Central memory CD4-positive, alpha-beta T cell (primary cell): ENCODE results near the gene ZNF776.
"Not testable (repeated sequence)": the region's sequence is repeated elsewhere in the genome, so short reads cannot be mapped to it uniquely, and the experiment has no call there.

Source experiments
- DNase-seq: peaks from one replicate; pipeline ENCODE4 v3.0.0; 2022
- total RNA-seq, 3 experiments: gene quantifications; one replicate each; lab custom pipeline; 2026; lab: John Stamatoyannopoulos, UW

The ZNF776 gene
- 20.6 to 64.2 (median 24.6) reads per million in 3 experiments for total RNA-seq

DNA sequence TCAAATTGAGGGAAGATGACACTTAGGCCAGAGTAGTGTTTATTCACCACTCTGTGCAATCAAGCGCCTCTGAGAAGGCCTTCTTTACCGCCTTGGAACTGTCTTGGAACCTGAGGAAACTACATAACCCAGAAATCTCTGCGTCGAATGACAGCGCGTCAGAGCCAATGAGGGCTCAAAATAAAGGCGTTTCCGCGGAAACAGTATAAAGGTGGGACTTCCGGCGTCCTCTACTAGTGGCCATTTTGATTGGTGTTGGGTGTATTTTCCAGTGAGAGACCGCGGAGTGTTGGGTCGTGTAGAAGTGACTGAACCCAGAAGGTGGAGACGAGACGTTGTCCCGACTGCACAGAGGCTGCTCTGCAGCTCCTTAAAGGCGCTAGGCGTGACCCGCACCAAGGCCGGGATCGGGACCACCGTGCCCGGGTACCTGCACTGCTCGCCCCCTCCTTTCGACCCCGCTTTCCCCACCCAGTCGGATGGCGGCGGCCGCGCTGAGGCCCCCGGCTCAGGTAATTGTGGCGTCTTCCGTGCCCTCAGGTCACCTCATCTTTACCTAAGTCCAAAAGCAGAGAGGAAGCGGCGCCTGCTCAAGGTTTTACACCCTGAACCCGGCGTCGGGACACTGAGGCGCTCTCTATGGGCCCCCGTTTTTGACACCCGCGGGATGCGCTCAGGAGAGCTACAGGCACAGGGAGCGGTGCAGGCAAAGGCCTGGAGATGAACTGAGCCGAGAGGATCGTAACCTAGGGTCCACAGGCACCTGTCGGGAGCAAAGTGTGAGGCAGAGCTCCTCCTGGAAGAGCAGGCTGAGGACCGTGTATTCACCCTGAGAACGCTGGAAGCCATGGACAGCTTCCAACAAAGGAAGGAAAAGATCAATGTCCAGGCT, at the start of gene ZNF776:
Gene ZNF776, plus strand, starts transcription at position 236 of the 892 bp plus-strand sequence. Its CDS starts 244 bp downstream, at position 480.
- peak; percentile 82 for DNase-seq

DNA sequence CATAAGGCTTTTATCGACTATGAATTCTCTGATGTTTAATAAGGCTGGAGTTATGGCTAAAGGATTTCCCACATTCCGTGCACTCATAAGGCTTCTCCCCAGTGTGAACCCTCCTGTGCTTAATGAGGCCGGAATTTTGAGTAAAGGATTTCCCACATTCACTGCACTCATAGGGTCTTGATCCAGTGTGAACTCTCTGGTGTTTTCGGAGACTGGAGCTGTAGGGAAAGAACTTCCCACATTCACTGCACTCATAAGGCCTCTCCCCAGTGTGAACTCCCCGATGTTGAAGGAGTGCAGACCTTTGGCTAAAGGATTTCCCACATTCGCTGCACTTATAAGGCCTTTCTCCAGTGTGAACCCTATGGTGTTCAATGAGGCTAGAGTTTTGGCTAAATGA, 45.0 kb upstream of the ZNF776 start:
- no peak for DNase-seq

DNA sequence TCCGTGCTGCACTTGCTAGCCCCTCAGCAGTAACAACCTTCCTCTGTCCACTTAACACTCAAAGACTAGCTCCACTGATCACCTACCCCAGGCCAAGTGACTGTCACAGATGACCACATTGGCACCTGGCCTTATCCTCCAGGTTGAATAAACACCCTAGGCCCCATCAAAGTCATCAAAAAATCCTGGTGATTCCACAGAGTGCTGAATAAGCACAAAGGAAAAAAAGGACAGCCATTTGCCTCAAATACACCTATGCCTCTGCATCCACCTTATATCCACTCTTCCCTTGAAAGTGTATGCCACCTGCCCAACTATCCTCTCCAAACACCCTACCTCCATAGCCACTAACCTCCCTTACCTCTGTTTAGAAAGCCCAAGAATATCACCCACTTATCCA, 40.3 kb upstream of the ZNF776 start:
- DNase-seq: no peak

DNA sequence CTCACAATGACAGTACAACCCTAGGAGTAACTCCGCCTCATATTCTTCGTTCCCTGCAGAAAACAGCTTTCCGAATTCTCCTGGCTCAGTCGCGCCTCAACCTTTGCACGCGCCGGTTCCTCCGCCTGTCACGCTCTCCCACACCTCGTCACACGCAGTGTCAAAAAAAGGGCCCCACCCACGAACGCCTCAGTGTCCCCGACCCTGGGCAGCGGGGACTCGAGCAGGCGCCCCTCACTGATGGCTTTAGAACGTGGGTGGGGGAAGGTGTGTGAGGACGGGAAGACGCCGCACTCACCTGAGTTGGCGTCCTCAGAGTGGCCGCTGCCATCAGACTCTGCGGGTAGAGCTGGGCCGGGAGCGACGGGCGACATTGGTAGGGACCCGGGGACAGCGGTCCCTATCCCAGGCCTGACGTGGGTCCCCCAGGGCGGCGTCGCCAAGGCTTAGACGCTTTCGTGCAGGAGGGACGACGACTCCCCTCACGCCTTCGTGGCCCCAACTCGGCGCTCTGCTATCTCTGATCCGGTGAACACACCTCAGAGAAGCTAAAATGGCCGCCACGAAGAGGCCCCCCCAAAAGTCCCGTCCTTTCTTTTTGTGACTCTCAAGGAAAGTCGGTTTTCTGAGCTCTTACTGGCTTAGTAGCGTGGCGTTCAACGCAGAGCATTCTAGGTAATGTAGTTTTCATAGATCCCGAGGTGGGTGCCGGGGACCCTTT, 37.8 kb upstream of the ZNF776 start, which contains the start of gene ZNF154:
Gene ZNF154, minus strand, starts transcription at position 564 of the 721 bp plus-strand sequence. Its CDS starts 233 bp downstream, at position 331.
- peak; percentile 33 for DNase-seq

DNA sequence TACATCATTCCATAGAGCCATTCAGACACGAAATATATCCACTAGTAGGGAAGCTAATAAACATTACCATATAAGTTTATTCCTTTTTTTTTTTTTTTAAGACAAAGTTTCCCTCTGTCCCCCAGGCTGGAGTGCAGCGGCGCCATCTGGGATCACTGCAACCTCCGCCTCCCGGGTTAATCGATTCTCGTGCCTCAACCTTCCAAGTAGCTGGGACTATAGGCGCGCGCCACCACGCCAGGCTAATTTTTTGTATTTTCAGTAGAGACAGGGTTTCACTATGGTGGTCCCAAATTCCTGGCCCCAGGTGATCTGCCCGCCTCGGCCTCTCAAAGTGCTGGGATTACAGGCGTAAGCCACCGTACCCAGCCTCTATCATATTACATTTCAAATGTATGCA, 37.0 kb upstream of the ZNF776 start:
- DNase-seq: no peak

DNA sequence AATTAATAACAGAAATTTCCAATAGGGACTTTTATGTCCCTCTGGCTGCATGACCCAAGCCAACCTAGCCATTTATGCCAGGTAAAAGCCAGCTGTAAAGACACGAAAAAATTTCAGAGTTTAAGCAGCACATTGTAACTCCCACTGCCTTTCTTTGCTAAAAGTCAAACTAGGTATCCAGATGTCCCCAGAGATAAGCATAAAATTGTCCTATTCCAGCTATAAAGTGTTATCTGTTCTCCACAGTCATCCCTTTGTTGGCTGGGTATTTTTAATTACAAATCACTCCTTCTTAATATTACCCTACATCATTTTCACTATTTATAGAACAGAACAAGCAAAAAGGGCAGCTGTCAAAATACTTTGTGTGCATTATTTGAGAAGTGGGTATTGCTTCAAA, 34.4 kb upstream of the ZNF776 start:
- no peak for DNase-seq

DNA sequence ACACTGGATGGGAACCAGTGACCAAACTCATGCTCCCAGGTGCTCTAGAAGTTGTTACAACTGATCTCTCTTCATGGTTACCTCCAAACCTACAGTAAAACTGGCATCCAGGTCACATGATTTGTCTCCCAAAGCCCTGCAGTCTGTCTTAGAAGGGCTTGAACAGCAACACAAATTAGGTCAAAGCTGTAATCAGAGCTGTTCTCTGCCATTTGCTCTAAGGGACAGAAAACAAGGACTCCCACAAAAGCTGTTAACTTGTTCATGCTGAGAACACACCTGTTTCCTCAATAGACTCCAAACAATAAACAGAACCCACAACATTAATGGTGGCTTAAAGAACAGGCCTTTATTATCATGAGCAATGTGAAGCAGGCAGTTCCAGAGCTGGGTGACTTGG, 27.2 kb upstream of the ZNF776 start:
- no peak for DNase-seq

DNA sequence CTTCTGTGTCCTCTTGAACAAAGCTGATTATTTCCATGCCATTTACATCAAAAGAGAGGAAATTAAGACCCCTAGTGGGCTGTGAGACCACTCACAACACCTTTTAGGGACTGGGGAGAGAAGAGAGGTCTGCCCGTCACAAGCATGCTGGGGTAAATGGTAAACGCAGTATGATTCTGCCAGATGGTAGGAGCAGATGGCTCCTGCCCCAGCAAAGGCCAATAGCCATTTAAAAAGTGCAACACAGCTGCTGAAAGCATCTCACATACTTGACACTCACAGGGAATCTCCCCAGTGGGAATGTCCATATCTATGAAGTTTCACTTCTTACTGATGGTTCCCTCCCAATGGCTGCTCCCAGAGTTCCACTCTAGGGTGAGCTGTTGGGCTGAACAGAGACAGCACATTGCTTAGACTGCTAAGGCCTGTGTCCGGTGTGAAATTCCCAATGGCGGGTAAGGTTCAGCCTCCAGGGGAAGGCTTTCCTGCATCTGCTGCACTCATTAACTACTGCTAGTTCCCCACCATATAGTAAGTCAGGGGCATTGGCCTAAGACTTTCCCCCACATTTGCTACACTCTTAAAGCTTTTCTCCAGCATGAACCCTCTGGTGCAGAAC, 26.6 kb upstream of the ZNF776 start:
- no peak for DNase-seq

DNA sequence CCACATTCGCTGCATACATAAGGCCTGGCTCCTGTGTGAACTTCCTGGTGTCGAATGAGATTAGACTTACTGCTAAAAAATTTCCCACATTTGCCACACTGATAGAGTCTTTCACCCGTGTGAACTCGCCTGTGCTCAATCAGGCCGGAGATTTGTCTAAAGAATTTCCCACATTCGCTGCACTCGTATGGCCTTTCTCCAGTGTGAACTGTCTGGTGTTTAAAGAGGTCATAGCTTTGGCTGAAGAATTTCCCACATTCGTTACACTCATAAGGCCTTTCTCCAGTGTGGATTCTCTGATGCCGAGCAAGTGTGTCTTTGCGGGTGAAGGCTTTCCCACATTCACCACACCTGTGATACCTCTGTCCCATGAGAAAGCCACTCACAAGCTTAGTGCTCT, 25.7 kb upstream of the ZNF776 start:
- DNase-seq: no peak

DNA sequence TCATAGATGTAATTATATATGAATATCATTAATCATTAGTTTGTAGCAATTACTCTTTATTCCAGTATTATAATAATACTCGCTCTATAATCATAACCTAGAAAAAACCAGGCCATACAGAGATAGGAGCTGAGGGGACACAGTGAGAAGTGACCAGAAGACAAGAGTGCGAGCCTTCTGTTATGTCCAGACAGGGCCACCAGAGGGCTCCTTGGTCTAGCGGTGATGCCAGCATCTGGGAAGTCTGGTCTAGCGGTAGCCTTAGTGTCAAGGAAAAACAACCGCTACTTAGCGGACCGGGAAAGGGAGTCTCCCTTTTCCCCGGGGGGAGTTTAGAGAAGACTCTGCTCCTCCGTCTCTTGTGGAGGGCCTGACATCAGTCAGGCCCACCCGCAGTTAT, 8.3 kb upstream of the ZNF776 start:
- peak; percentile 8 for DNase-seq

DNA sequence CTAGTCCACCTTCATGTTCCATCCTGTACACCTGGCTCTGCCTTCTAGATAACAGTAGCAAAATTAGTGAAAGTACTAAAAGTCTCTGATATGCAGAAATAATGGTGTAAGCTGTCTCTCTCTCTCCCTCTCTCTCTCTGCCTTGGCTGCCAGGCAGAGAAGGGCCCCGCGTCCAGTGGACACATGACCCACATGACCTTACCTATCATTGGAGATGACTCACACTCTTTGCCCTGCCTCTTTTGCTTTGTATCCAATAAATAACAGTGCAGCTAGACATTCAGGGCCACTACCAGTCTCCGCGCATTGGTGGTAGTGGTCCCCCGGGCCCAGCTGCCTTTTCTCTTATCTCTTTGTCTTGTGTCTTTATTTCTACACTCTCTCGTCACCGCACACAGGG, 7.8 kb upstream of the ZNF776 start:
- DNase-seq: not testable (repeated sequence)

DNA sequence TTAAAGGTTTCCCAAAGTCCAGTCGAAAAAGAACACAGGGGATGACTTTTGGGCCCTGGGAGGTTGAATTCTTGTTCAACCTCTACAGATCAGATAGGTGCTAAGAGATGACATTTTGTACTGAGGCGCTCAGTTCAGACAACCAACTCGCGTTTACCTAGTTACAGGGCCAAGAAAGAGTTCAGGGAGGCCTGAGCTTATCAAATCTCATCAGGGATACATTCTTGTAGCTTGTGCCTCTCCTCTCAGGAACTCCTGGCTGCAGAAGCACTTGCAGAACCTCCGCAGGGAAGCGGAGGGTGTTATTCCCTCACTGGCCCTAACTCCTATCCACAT, 825 bp downstream of the ZNF776 start:
- DNase-seq: no peak

DNA sequence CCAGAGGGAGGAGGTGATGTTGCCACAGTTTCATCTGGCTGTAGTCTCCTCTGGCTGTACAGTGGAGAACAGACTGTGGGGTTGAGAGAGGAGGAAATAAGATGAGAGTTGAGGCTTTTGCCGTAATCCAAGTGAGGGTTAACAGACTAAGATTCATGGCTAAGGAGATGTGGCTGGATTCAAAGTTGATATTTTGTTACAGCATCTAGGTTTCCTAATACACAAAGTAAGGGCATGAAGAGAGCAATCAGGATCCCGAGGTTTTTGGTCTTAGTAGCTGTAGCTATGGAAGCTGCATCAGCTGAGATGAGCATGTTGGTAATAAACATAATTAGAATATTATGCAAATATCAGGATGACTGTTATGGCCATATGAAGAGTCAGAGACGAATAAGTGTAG, 1.4 kb downstream of the ZNF776 start:
- DNase-seq: no peak

DNA sequence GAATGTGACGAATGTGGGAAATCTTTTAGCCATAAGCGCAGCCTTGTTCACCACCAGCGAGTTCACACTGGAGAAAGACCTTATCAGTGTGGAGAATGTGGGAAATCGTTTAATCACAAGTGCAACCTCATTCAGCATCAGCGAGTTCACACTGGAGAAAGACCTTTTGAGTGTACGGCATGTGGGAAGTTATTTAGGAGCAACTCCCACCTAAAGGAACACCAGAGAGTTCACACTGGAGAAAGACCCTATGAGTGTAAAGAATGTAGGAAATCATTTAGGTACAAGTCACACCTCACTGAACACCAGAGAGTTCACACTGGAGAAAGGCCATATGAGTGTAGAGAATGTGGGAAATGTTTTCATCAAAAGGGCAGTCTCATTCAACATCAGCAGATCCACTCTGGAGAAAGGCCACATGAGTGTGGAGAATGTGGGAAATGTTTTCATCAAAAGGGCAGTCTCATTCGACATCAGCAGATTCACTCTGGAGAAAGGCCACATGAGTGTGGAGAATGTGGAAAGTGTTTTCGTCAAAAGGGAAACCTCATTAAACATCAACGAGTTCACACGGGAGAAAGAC, 7.6 kb downstream of the ZNF776 start:
- no peak for DNase-seq

DNA sequence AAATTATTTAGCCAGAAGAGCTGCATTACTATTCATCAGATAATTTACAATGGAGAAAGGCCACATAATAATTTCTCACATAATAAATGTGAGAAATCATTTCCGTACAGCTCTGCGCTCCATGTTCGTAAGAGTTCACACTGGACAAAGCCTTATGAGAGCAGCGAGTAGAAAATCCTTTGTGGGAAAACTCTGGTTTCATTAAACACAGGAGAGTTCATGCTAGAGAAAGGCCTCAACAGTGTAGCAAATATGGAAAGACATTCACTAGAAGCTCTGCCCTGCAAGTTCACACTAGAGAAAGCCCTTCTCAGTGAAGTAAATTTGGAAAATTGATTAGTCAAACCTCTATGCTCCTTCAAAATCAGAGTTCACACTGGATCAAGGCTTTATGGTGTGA, 8.4 kb downstream of the ZNF776 start:
- DNase-seq: no peak

DNA sequence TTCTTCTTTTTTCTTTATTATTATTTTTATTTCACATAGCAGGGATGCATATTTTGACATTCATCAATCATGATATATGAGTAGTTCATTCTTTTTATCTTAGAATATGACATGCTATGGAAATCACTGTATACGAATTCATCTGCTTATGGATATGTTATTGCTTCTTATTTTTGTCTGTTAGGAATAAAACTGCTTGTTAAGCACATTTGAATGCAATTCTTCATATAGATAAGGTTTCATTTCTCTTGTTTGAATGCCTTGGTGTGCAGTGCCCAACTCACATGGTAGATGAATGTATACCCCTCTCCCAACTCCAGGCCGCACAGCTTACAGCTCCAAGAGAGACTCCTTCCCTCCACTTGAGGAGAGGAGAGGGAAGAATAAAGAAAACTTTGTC, 11.3 kb downstream of the ZNF776 start:
- DNase-seq: no peak

DNA sequence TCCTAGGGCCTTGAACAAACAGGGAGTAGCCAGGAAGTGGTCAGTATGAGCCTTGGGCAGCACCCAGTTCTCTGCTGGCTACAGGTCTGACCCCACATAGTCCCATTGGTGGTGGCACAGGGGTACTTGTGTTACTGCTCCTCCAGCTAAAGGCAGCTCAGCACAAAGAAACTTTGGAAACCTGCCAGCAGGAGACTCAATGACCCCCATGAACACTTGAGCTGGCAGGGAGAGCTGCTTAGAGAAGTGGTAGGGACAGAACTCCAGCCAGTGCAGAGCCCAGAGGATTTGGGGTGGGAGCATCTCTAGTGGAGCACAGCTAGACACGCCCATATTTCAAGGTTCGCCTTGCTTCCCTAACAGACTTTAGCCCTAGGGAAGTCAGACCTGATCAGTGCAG, 12.5 kb downstream of the ZNF776 start:
- no peak for DNase-seq

DNA sequence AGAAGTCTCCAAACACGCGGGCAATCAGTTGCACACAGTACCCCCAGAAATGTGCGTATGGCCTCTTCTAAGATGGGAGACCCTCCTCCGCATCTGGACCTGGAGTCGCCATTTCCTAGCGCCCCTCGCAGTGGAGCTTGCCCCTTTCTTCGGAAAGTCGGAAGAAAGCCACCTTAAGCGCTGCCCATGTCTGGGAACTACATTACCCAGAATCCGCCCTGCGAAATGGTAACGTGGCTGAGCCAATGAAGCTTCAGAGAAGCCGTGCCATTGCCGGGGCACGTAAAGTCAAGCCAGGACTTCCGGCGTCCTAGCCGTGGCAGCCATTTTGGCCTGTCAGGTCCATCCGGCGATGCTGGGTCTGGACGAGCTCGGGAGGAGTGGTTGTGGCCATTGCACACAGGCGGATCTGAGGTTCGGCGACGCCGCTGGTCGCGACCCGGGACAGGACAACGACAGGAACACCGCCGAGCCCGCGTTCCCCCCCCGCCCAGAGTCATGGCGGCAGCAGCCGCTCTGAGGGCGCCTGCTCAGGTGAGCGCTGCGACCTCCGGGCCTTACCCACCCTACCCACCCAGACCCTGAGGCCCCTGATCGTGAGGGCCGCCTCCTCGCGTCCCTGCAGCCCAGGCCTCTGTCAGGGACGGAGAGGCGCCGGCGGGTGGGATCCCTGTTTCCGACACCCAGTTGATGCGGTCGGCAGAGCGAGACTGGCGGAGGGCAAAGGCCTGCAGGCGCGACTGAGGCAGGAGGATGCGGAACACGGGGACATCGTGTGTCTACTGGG, 22.9 kb downstream of the ZNF776 start, which contains the start of gene ZNF586:
Gene ZNF586, plus strand, starts transcription at position 332 of the 787 bp plus-strand sequence. Its CDS starts 167 bp downstream, at position 499.
- DNase-seq: peak; percentile 84

DNA sequence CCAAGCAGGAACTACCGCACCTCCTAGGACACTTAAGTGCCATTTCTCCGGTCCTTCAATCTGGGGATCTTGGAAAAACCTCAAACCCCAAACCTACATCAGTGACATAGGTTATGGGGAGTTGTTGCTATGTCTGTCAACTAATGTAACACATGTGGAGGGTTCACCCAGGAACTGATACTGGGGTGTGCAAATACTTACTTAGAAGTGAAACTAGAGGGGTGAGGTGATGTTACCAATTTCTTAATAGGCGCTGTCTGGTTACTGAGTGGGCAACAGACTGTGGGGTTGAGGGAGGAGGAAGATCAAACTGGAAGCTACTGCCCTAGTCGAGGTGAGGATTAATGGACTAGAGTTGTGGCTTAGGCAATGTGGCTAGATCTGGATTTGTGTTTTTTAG, 24.8 kb downstream of the ZNF776 start:
- DNase-seq: no peak

DNA sequence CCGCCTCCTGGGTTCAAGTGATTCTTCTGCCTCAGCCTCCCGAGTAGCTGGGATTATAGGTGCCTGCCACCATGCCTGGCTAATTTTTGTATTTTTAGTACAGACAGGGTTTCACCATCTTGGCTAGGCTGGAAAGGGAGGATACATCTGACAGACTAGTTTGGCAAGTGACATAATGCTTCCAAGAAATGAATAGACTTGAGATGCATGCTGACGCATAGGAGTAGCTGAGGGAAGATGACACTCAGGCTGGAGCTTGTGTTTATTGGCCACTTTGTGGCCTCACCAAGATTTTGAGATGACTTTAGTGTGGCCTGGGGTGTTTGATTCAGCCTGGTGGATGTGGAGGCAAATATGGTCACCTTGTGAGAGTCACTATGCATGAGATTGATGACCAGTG, 26.9 kb downstream of the ZNF776 start:
- DNase-seq: no peak

DNA sequence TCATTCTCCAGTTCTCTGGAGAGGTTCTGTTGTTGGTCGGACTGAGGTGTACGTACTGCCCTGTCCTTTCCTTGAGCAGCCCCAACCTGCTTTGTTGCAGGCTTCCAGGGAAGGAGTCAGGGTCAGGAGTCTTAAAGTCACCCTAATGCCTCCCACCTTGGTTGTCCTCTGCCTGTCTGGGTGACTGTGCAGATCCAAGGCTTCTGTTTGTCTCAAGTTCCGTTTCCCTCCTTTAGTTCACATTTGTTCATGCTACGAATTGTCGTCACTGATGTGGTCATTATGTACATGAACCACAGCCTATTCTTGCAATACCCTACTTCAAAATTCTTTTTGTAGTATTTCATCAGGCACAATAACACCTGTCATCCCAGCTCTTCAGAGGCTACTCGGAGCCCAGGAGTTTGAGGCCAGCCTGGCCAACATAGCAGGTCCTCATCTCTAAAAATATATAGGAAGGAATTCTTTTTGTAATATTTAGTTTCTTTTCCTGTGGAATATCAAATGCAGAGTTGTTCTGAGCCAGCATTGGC, 30.2 kb downstream of the ZNF776 start:
- DNase-seq: no peak

DNA sequence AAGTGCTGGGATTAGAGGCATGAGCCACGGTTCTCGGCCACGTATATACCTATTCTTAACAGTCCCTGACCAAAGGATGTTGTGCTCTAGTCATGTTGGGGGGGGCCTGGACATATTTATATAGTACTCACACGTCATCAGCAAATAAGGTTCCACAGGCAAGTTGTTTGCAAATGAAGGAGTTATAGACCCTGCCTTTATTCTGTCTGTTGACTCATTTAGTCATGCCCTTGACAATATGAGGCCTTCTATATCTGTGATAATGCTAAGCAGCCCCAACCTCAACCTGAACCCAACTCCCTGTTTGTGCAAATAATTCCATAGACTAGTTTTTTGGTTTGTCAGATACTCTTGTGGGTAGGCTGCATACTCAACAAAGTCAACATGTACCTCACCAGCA, 31.7 kb downstream of the ZNF776 start:
- DNase-seq: no peak
